Gastrocnemius medialis (tissue), 4 donors: ENCODE results near the gene KLHL40. TPM values are rescaled to one million over a fixed set of nuclear protein-coding genes. Genes with fewer than 3 reads are reported as not detected.

Experiments
- ATAC-seq, 2 donors: fragments of 150-250 bp; one replicate each; pipeline ENCODE4 v1.9.1; 2016
- DNase-seq, 2 donors: peaks; one replicate each; pipeline ENCODE4 v3.0.0-alpha.2; 2019
- H3K27ac ChIP-seq, 4 donors: fragments of 200-600 bp; sonication (generic); 1 replicate in 1 of 4; 2 replicates in 3 of 4; pipeline ENCODE4 v1.5.1; 2016 to 2018; ENCODE audit warnings: mild to moderate bottlenecking in 2 of 4, moderate library complexity in 1 of 4
- H3K27me3 ChIP-seq, 3 donors: fragments of 200-600 bp; sonication (generic) in 2 of 3; 1 replicate in 1 of 3; 2 replicates in 2 of 3; pipeline versions ENCODE4 v1.5.1 to v1.6.0; 2016 to 2019; ENCODE audit warnings: mild to moderate bottlenecking in 1 of 3, moderate library complexity in 1 of 3
- H3K36me3 ChIP-seq, 2 donors: fragments of 200-600 bp; sonication (generic) in 1 of 2; one replicate each; pipeline ENCODE4 v1.5.1; 2017 to 2018
- H3K4me1 ChIP-seq, 2 donors: fragments of 200-600 bp; sonication (generic) in 1 of 2; one replicate each; pipeline ENCODE4 v1.5.1; 2016 to 2017; ENCODE audit warnings: mild to moderate bottlenecking in 2 of 2
- H3K4me3 ChIP-seq, 4 donors: fragments of 200-600 bp; sonication (generic) in 3 of 4; 1 replicate in 1 of 4; 2 replicates in 3 of 4; pipeline ENCODE4 v1.5.1; 2016 to 2019; ENCODE audit warnings: mild to moderate bottlenecking in 2 of 4
- H3K9me3 ChIP-seq, 3 donors: fragments of 200-600 bp; sonication (generic) in 2 of 3; 1 replicate in 1 of 3; 2 replicates in 2 of 3; pipeline ENCODE4 v1.5.1; 2016 to 2019
- POLR2A ChIP-seq, 2 donors: fragments of 450-650 bp; IDR thresholded peaks; one replicate each; pipeline ENCODE4 v1.6.1; 2017; ENCODE audit warnings: antibody characterized with exemption in 2 of 2, mild to moderate bottlenecking in 2 of 2, moderate library complexity in 2 of 2
- in situ Hi-C, 4 donors: fragments of 200-750 bp; cut with MboI; loops; one replicate each; pipeline versions ENCODE4 v1.15.0 to v1.8.0; 2017; ENCODE audit warnings: low sequenced_read_pairs in 4 of 4
- intact Hi-C: fragments of 100-400 bp; cut with DNase I; formaldehyde crosslinking; loops from one replicate; pipeline ENCODE4 v1.15.1; 2023; ENCODE audit warnings: low total_unique reads
- total RNA-seq, 4 donors: library from RNA; depleted of rRNA; stranded (reverse); fragments of >200 nt; gene quantifications; one replicate each; pipeline versions ENCODE4 v1.1.0 to v1.2.3, GENCODE V29; 2016
- TF ChIP-seq, protein P1 (sequence below), 5 experiments: fragments of 450-650 bp in 3 of 5; fragments of 200-600 bp in 2 of 5; sonication (generic) in 2 of 5; IDR thresholded peaks in 4 of 5; conservative IDR thresholded peaks in 1 of 5; 1 replicate in 4 of 5; 2 replicates in 1 of 5; pipeline ENCODE4 v1.5.1; 2016 to 2019; ENCODE audit warnings: antibody characterized with exemption in 5 of 5, mild to moderate bottlenecking in 3 of 5, moderate library complexity in 3 of 5

Gene KLHL40
- total RNA-seq, 4 donors from 2014 or later = 197 to 682 (median 397) TPM

DNA sequence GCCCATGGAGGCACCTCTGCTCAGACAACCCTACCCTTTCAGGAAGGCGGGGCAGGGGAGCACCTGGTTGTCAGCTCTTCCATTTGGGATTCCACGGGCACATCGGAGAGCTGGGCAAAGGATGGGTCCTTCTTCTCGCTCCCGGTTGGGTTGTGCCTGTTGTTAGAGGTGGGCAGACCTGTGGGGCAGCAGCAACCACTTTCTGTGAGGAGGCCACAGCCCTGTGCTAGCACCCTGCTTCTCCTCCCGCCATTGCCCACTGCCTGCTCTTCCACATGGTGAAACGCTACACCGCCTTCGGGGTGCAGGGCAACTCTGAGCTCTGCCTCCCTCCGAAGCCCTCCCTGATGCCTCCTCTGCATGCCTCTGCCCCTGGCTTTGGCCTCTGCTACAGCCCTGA, 24.3 kb downstream of the KLHL40 start:
- Histone ChIP-seq H3K36me3 (no peaks in the 10 kb centered on the region), H3K9me3 (no peaks in the 10 kb centered on the region), H3K27ac (no peak overlapping the region), H3K4me3 (no peak overlapping the region), H3K27me3 (no peaks in the 10 kb centered on the region), H3K4me1 (peaks cover 21 to 25% of the 10 kb centered on the region in 2 donors)
- intact Hi-C loops = no loop called here
- TF ChIP-seq POLR2A (IDR thresholded peaks at IDR 0.05) = no peak
- TF ChIP-seq, protein P1, sequence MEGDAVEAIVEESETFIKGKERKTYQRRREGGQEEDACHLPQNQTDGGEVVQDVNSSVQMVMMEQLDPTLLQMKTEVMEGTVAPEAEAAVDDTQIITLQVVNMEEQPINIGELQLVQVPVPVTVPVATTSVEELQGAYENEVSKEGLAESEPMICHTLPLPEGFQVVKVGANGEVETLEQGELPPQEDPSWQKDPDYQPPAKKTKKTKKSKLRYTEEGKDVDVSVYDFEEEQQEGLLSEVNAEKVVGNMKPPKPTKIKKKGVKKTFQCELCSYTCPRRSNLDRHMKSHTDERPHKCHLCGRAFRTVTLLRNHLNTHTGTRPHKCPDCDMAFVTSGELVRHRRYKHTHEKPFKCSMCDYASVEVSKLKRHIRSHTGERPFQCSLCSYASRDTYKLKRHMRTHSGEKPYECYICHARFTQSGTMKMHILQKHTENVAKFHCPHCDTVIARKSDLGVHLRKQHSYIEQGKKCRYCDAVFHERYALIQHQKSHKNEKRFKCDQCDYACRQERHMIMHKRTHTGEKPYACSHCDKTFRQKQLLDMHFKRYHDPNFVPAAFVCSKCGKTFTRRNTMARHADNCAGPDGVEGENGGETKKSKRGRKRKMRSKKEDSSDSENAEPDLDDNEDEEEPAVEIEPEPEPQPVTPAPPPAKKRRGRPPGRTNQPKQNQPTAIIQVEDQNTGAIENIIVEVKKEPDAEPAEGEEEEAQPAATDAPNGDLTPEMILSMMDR (IDR thresholded peaks at IDR 0.05 in 4 of 5, conservative IDR thresholded peaks at IDR 0.05 in 1 of 5) = no peak
- DNase-seq = peak in 1 of 2 donors; percentile 9
- no peak for ATAC-seq
- in situ Hi-C loops = no loop called here

DNA sequence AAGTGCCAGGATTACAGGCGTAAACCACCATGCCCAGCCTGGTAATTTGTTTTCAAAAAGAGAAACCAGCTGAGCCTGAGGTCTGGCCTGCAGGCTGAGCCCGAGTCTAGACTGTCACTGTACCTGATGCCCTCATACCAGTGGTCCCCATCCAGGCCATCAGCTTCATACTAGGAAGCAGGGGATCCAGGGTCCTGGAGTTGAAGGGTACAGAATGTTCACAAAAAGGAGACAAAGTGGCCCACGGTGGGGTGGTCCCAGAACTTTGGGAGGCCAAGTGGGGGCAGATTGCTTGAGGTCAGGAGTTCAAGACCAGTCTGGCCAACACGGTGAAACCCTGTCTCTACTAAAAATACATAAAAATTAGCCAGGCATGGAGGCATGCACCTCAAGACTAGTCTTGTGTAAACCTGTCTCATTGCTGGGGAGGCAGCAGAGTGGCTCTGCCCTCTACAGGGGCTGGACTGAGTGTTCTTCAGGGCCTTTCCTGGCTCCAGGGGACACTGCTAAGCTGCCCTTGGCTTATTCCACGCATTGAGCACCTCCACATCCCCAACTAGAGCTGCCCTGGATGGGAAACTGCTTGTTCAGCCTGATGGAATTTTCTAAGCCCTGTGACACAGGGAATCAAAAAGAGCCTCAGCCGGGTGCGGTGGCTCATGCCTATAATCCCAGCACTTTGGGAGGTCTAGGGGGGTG, 25.1 kb downstream of the KLHL40 start:
- no peak for ATAC-seq
- no peaks in the 10 kb centered on the region for H3K36me3 ChIP-seq
- no peaks in the 10 kb centered on the region for H3K27me3 ChIP-seq
- H3K4me3 ChIP-seq = no peak overlapping the region
- H3K4me1 ChIP-seq = peaks cover 12 to 16% of the 10 kb centered on the region in 2 donors
- TF ChIP-seq POLR2A (IDR thresholded peaks at IDR 0.05) = no peak
- TF ChIP-seq, protein P1 (IDR thresholded peaks at IDR 0.05 in 4 of 5, conservative IDR thresholded peaks at IDR 0.05 in 1 of 5) = no peak
- intact Hi-C loops (no loop called here), in situ Hi-C loops (no loop called here)
- H3K27ac ChIP-seq = peak overlapping the region in 2 of 4 donors; percentile 18 to 26
- peak in 1 of 2 donors; percentile 8 for DNase-seq
- H3K9me3 ChIP-seq = no peaks in the 10 kb centered on the region

DNA sequence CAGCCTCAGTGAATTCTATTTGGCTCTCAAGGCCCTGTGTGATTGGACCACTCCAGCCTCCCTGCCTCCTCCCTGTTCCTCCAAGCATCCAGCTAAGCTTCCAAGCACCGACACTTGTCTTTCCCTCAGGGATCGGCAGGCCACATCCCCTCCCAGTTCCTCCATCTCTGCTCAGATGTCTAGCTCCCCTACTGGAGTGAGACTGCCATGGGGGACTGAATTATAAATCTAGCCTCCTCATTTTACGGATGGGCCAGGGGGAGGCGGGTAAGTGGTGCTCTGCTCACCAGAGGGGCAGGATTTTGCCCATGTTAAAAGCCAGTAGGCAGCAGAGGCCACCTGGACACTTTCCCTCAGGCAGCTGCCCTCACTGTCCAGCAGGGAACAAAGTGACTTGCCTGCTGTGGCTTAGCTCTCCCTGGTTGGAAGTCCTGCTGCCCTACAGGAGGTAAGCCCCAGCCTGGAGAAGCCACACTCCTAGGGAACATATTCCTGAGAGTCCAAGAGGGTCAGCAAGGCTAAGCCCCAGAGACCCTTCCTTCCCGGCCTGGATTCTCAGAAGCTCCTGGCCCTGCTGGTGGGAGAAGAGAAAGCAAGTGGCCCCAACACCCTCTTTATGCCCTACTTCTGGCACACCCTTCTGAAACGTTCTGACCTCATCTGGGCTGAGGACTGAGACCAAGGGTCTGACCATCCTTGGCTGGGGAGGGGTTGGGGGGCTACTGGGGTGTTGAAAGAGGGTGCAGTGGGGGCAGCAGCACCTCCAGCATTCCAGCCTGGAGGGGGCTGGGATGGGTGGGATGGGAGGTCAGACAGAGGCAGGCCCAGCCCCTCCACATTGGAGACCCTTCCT, 26.4 kb downstream of the KLHL40 start:
- TF ChIP-seq POLR2A (IDR thresholded peaks at IDR 0.05) = no peak
- TF ChIP-seq, protein P1 (IDR thresholded peaks at IDR 0.05 in 4 of 5, conservative IDR thresholded peaks at IDR 0.05 in 1 of 5) = peak in 2 of 5 experiments; percentile 12 to 23
- H3K27me3 ChIP-seq = no peaks in the 10 kb centered on the region
- H3K4me1 ChIP-seq = peaks cover 0 to 5% of the 10 kb centered on the region in 2 donors
- DNase-seq = peak in 1 of 2 donors; percentile 13
- H3K27ac ChIP-seq = peak overlapping the region in 1 of 4 donors; percentile 29
- ATAC-seq = peak in 1 of 2 donors; percentile 25
- H3K9me3 ChIP-seq = no peaks in the 10 kb centered on the region
- no peak overlapping the region for H3K4me3 ChIP-seq
- intact Hi-C loops (no loop called here), in situ Hi-C loops (no loop called here)
- no peaks in the 10 kb centered on the region for H3K36me3 ChIP-seq

DNA sequence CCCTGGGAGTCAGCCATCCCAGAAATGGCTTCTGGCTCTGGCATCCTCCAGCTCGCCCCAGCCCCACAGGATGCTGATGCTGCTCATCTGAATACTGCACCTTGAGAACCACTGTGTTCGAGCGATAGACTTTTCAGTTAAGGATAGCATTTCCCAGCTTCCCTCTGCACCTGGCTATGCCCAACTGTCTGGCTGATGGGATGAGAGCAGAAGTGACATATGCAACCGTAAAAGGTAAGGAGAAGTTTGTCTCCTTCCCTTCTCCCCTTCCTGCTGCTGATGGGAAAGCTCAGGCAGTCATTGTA, 27.0 kb downstream of the KLHL40 start:
- Histone ChIP-seq H3K27me3 (no peaks in the 10 kb centered on the region), H3K4me1 (peaks cover 0 to 5% of the 10 kb centered on the region in 2 donors), H3K4me3 (no peak overlapping the region), H3K27ac (no peak overlapping the region), H3K9me3 (no peaks in the 10 kb centered on the region), H3K36me3 (no peaks in the 10 kb centered on the region)
- in situ Hi-C loops (no loop called here), intact Hi-C loops (no loop called here)
- TF ChIP-seq, protein P1 (IDR thresholded peaks at IDR 0.05 in 4 of 5, conservative IDR thresholded peaks at IDR 0.05 in 1 of 5) = no peak
- TF ChIP-seq POLR2A (IDR thresholded peaks at IDR 0.05) = no peak
- DNase-seq (no peak), ATAC-seq (no peak)
